SK-N-SH treated with all-trans-retinoic acid at 6 μM for 48 hours (cell line): ENCODE results near the gene GRM5.

ENCODE experiments used
- ATAC-seq: fragments of 200-7000 bp; cut with Tn5 transposase; 3 replicates; pipeline ENCODE4 v1.9.1; 2020; ENCODE audit warnings: mild to moderate bottlenecking, moderate library complexity
- ARNTL ChIP-seq: fragments of 450-650 bp; formaldehyde crosslinking; IDR thresholded peaks from 2 replicates; pipeline ENCODE4 v1.5.0; 2020; ENCODE audit warnings: low read depth, mild to moderate bottlenecking, moderate library complexity, borderline replicate concordance
- BACH2 ChIP-seq: fragments of 250-450 bp; sonication (Bioruptor Pico); IDR thresholded peaks from 2 replicates; pipeline ENCODE4 v1.9.0; 2021; ENCODE audit warnings: mild to moderate bottlenecking, borderline replicate concordance
- CSDC2 ChIP-seq: fragments of 250-450 bp; sonication (Bioruptor Pico); IDR thresholded peaks from 2 replicates; pipeline ENCODE4 v1.5.0; 2020; ENCODE audit warnings: mild to moderate bottlenecking, moderate library complexity
- ESRRG ChIP-seq: fragments of 250-450 bp; sonication (Bioruptor Pico); IDR thresholded peaks from 2 replicates; pipeline ENCODE4 v1.6.1; 2021; ENCODE audit warnings: mild to moderate bottlenecking
- GLIS3 ChIP-seq: fragments of 250-450 bp; sonication (Bioruptor Pico); IDR thresholded peaks from 2 replicates; pipeline ENCODE4 v1.5.0; 2020; ENCODE audit warnings: mild to moderate bottlenecking, moderate library complexity
- PATZ1 ChIP-seq: fragments of 250-450 bp; sonication (Bioruptor Pico); IDR thresholded peaks from 2 replicates; pipeline ENCODE4 v1.8.0; 2020; ENCODE audit warnings: mild to moderate bottlenecking, moderate library complexity, borderline replicate concordance
- POU6F1 ChIP-seq: fragments of 250-450 bp; sonication (Bioruptor Pico); IDR thresholded peaks from 2 replicates; pipeline ENCODE4 v1.8.0; 2021; ENCODE audit warnings: low read depth, mild to moderate bottlenecking, moderate library complexity, borderline replicate concordance
- PPARA ChIP-seq: fragments of 250-450 bp; sonication (Bioruptor Pico); IDR thresholded peaks from 2 replicates; pipeline ENCODE4 v1.5.0; 2020; ENCODE audit warnings: mild to moderate bottlenecking, borderline replicate concordance
- RARB ChIP-seq: fragments of 250-450 bp; sonication (Bioruptor Pico); IDR thresholded peaks from 2 replicates; pipeline ENCODE4 v1.8.0; 2021; ENCODE audit warnings: mild to moderate bottlenecking, moderate library complexity
- SNAI2 ChIP-seq: fragments of 250-450 bp; sonication (Bioruptor Pico); IDR thresholded peaks from 2 replicates; pipeline ENCODE4 v1.5.0; 2020; ENCODE audit warnings: mild to moderate bottlenecking, moderate library complexity
- TSHZ2 ChIP-seq: fragments of 250-450 bp; sonication (Bioruptor Pico); IDR thresholded peaks from 2 replicates; pipeline ENCODE4 v1.5.0; 2020; ENCODE audit warnings: mild to moderate bottlenecking, moderate library complexity
- ZC3H10 ChIP-seq: fragments of 250-450 bp; sonication (Bioruptor Pico); IDR thresholded peaks from 2 replicates; pipeline ENCODE4 v1.5.1; 2021; ENCODE audit warnings: mild to moderate bottlenecking, moderate library complexity
- ZFP3 ChIP-seq: fragments of 250-450 bp; sonication (Bioruptor Pico); IDR thresholded peaks from 2 replicates; pipeline ENCODE4 v1.5.0; 2020; ENCODE audit warnings: mild to moderate bottlenecking, moderate library complexity
- ZFP30 ChIP-seq: fragments of 450-650 bp; formaldehyde crosslinking; IDR thresholded peaks from 2 replicates; pipeline ENCODE4 v1.5.0; 2022; ENCODE audit warnings: mild to moderate bottlenecking, moderate library complexity
- ZNF565 ChIP-seq: fragments of 450-650 bp; formaldehyde crosslinking; conservative IDR thresholded peaks from 2 replicates; pipeline ENCODE4 v1.5.0; 2020; ENCODE audit warnings: low read depth, mild to moderate bottlenecking, moderate library complexity
- ZNF70 ChIP-seq: fragments of 450-650 bp; formaldehyde crosslinking; IDR thresholded peaks from 2 replicates; pipeline ENCODE4 v1.5.0; 2020; ENCODE audit warnings: mild to moderate bottlenecking, moderate library complexity
- ZNF8 ChIP-seq: fragments of 450-650 bp; formaldehyde crosslinking; IDR thresholded peaks from 2 replicates; pipeline ENCODE4 v1.5.0; 2020; ENCODE audit warnings: mild to moderate bottlenecking, moderate library complexity

Gene GRM5

GRCh38 chr11:88478136-88478815 is 587.5 kb downstream of the GRM5 start:
- no peak for ATAC-seq
- TF ChIP-seq ZNF8 (CRISPR knock-in tag), result no peak
- no peak for TF ChIP-seq RARB
- TF ChIP-seq ZFP3 (CRISPR knock-in tag), result no peak
- TF ChIP-seq PATZ1 (CRISPR knock-in tag), result no peak
- TF ChIP-seq PPARA (CRISPR knock-in tag), result no peak
- no peak for TF ChIP-seq CSDC2 (CRISPR knock-in tag)
- no peak for TF ChIP-seq ARNTL
- TF ChIP-seq ZNF70 (CRISPR knock-in tag), result no peak
- TF ChIP-seq ZNF565 (CRISPR knock-in tag), result no peak
- TF ChIP-seq ZFP30 (CRISPR knock-in tag), result no peak
- TF ChIP-seq TSHZ2, result no peak
- no peak for TF ChIP-seq ZC3H10

- peak; percentile 52 for ATAC-seq
- TF ChIP-seq POU6F1 (CRISPR knock-in tag) (no peak), PATZ1 (CRISPR knock-in tag) (no peak), RARB (no peak), BACH2 (CRISPR knock-in tag) (no peak), TSHZ2 (no peak), PPARA (CRISPR knock-in tag) (no peak), ZNF565 (CRISPR knock-in tag) (no peak), SNAI2 (no peak), CSDC2 (CRISPR knock-in tag) (no peak), ZFP3 (CRISPR knock-in tag) (no peak), ZNF8 (CRISPR knock-in tag) (no peak)
Observed at GRCh38 chr11:88475991-88476418, 589.8 kb downstream of the GRM5 start.

DNA sequence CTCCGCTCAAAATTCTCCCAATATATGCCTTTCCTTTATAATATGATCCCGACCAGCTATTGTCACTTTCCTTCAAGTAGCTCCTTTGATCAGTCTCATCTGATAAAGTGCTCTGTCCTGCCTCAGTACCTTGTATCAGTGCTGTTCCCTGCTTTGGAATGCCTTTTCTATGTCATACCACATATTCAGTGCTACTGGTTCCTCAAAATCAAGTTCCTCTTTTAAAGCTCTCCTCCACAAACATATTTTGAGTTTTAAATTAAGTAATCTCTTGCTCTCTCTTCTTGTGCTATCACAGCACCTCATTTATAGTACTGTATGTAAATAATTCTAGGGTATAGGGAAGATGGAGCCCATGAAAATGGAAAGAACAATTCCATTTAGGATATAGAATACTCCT is 591.1 kb downstream of the GRM5 start:
- no peak for ATAC-seq

More for the DNA sequence above, 591.1 kb downstream of the GRM5 start:
- TF ChIP-seq ZFP30 (CRISPR knock-in tag), result no peak
- no peak for TF ChIP-seq GLIS3
- no peak for TF ChIP-seq TSHZ2
- TF ChIP-seq ZNF70 (CRISPR knock-in tag), result no peak
- no peak for TF ChIP-seq ESRRG (CRISPR knock-in tag)
- TF ChIP-seq SNAI2, result no peak
